NCI-H1417 (cell line): ENCODE data around the gene FAM240B.

Experiments
- DNase-seq, 3 experiments: peaks; one replicate each; lab custom pipeline; 2025; lab: John Stamatoyannopoulos, UW

FAM240B gene

DNA sequence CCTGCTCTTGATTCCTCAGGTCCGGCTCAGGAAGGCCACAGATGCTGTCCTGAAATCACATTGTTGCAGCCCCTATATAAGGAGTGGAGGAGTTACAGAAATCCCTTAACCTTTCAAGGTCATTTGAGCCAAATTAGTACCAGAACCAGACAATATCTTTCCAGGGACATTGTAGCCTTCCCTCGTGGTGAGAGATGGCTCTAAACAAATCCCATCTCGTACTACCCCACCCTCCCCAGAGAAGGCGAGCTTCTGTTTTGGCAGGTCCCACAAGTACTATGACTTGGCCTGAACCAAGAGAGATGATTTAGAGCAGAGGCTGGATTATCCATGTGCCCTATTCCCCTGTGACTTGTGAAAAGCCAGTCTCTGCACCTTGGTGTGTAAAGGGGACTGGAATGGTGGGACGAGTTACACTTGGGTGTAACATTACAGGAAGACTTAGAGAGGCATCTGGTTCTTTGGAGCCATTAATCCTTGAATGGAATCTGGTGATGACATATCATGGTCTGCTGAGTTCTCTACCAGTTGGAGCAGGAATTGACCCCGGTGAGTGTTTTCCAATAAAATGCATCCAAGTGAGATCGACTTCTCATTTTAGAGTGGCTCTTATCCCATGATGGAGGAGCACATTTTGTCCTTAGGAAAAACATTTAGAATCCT lies at the start of gene FAM240B:
Gene FAM240B, minus strand, starts transcription at position 51 of the 663 bp plus-strand sequence. CDS start 16,134 bp downstream, outside the sequence.
- peak in 1 of 3 experiments; percentile 74 for DNase-seq

- no peak for DNase-seq
These were observed 48.4 kb upstream of the FAM240B start for GRCh38 chr9:38768351-38768761.

GRCh38 chr9:38765101-38765500 lies 45.2 kb upstream of the FAM240B start:
- DNase-seq: no peak

- no peak for DNase-seq
These were observed 42.1 kb upstream of the FAM240B start for GRCh38 chr9:38761999-38762398.

GRCh38 chr9:38761339-38761738 lies 41.4 kb upstream of the FAM240B start:
- DNase-seq: no peak

GRCh38 chr9:38756702-38757101 lies 36.8 kb upstream of the FAM240B start:
- DNase-seq: no peak

DNA sequence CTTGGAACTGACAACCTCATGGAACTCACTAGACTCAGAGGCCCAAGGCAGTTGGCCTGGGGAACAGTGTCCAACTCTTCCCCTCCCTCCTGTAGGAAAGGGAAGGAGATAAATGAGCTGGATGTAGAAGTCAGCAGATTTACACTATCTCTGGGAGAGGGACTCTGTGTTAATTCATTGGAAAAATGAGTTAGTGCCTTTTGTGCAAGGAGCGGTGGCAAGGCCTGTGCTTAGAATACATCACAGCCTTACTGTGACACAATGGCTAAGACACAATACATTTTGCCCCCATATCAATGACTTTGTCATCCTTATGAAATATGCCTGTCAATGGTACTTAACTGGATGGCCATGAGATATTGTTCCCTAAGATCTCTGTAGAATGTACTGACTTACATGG lies 28.0 kb upstream of the FAM240B start:
- no peak for DNase-seq

GRCh38 chr9:38747067-38747466 lies 27.1 kb upstream of the FAM240B start:
- no peak for DNase-seq

- no peak for DNase-seq
These were observed 26.4 kb upstream of the FAM240B start for GRCh38 chr9:38746303-38746702.

DNA sequence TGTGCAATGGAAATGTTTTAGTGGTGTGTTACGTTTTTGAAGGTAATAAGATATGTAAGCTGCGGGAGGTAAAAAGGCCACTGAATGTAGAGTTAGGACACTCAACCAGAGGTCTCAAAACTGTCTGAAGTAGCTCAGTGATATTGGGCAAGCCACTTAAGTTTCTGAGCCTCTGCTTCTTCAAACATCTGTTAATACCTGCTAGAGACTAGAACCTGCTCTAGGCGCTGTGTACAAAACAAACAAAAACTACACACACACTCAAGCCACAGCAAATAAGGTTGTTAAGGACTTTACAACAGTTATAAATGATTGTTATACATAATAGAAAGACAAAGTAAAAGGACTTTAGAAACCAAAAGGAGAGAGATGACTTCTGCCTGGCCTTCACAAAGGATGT lies 24.6 kb upstream of the FAM240B start:
- no peak for DNase-seq

GRCh38 chr9:38737246-38737645 lies 17.3 kb upstream of the FAM240B start:
- no peak for DNase-seq

DNA sequence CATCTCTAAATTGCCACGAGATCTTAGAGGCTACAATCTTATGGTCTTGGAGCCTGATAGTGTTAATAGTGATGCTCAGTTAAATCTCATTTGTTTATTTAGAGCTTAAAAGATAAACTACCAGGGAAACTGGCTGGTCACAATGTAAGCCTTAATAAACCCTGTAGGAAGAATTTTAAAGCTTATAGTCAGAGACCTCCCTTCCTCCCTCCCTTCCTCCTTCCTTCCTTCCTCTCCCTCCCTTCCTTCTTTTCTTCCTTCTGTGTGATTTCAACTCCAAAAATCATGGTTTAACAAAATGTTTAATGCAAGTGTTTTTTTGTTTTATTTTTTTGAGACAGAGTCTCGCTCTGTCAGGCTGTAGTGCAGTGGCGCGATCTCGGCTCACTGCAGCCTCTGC lies 14.9 kb upstream of the FAM240B start:
- no peak for DNase-seq

DNA sequence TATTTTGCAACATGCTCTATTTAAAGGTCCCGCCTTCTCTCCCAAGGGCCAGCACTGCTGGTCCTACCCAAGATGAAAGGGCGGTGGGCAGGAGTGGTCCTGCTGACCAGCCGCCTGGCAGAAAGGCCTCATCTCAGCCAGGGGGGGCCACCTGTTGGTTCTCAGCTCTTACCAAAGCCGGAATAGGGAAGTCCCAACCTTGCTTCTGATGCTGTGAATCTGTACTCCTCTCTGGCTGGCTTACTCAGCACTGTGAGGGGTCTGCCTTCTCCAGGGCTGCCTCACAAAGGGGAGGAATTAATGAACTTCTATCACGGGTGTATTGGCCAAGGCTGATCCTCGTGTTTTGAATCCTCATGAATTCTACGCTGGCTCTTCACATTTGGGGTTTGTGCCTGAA lies 13.6 kb upstream of the FAM240B start:
- DNase-seq: no peak

GRCh38 chr9:38732885-38733284 lies 13.0 kb upstream of the FAM240B start:
- DNase-seq: no peak

DNA sequence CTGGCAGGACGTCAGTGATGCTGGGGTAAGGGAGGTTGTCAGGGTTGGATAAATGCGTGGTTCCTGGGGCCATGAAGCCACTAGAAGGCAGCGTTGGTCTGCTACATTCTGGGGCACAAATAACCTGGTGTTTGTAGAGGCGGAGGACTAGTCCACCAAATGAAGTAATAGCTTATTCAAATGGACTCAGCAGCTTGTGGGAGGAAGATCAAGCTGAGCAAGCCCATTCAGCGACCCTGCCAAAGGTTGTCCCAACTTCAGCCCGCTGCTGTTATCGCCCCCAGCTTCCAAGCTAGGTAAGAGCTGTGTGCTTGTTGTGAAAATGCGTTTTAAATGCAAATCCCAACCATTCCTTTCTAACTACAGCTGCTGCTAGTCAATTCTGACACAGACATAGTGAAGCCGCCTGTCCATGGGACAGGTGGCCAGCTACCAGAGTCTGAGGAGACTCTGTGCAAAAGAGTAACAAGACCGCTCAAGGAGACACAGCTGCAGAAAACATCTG lies 7.6 kb upstream of the FAM240B start:
- peak; percentile 1 to 9 (median 4) for DNase-seq

DNA sequence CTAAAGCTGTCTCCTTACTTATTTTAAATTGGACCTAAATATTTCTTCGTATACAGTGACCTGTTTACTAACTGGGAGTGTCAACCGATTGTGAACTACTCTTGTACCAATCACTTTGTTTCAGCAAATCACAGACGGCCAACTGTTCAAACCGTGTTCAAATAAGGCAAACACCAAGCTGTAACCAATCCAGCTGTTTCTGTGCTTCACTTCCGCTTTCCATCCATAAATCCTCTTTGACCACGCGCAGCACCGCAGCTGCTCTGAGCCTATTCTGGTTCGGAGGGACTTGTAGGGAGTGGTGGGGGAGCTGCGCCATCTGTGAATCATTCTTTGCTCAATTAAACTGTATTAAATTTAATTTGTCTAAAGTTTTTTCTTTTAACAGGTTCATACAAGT lies 4.8 kb upstream of the FAM240B start:
- peak in 1 of 3 experiments; percentile 1 for DNase-seq

DNA sequence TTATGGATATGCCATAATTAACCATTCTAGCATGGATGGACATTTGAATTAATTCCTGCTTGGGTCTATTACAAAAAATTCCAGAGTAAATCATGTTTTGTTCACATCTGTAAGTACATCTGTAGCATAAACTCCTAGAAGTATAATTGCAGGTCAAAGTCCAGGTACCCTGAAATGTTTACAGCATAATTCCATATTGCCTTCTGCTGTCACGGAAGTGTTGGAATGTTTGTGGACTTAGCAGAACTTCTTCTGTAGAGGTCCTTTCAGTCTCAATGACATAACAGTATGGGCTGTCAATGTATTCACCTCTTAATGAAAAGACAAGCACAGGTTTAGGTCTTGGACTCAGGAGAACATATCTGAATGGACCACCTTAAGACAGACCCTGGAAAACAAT lies 1.8 kb downstream of the FAM240B start:
- DNase-seq: no peak

DNA sequence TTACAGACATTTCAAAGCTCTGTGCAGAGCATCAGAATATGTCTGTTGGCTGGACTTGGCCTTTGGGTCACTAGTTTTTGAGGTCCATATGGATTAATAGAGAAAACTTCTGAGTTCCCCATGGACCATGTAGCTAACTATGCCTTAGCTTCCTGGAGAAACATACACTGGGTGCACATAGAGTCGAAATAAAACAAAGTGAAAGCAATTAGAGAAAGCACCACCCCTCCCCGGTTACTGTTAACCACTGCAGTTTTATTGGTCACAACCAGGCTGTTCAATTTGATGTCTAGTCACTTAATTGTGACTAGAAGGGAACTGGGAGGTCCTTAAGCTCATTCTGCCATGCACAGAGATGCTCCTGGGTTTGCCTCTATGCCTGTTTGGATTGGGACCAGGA lies 4.2 kb downstream of the FAM240B start:
- no peak for DNase-seq

GRCh38 chr9:38713426-38713825 lies 6.5 kb downstream of the FAM240B start:
- DNase-seq: no peak

GRCh38 chr9:38708759-38709158 lies 11.2 kb downstream of the FAM240B start:
- DNase-seq: no peak

DNA sequence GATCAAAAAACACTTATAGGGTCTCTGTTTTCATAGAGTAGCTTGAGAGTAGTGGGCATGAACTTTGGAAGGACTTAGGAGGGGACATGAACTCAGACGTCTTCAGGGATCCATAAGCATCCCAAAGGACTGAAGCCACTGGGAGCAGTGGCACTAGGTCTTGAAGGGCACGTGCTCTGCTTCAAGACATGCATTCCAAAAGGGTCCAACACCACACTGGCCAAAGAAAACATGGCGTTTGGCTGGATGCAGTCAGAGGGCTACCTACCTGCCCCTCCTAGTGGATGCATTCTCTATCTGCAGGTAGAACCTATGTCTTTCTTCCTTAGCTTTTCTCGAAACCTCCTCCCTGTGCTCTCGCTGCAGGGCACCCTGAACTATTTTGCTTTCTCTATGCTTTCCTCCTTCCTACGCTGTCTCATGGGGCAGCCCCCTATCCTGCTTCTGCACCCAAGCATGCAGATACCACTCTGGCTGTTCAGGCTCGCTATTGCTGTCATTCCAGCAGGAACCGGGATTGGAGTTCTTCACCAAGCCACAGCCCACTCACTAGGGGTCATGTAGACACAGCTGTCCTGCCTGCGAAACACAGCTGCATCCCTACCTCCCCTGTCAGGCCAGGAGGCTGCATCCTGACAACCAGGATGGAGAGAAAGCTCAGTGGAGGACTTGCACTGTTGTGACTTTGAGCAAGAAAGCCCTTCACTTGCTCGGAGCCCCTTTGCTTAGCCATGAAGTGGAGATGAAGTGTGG lies 11.9 kb downstream of the FAM240B start:
- peak in 1 of 3 experiments; percentile 36 for DNase-seq

DNA sequence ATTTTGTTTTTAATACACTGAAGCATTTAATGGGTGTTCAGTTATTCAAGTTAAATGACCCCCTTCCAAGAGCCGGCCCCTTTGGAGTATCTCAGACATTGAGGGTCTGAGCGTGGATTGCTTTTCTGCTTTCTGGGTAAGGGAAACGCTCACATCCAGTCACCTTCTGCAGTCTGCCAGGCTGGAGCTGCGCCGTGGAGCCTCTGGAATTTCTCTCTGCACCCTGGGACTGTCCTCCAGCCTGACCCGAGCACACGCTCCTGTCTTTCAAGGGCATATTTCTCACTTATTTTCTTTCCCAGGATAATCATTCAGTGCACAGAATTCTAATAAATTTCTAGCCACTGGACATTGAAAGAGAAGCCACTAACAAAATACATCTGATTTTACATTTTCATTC lies 13.4 kb downstream of the FAM240B start:
- no peak for DNase-seq

- DNase-seq: no peak
These were observed 14.0 kb downstream of the FAM240B start for GRCh38 chr9:38705917-38706316.
